ENCODE measurements around the gene MOV10L1. TPM values are rescaled to one million over a fixed set of nuclear protein-coding genes. Genes with fewer than 3 reads are reported as not detected.

The MOV10L1 gene
- total and polyA plus RNA-seq, 2 experiments from 2014 or later: 0.73 to 1.8 TPM

- DNase-seq (ENCODE audit: low spot score) (peak; percentile 38), ATAC-seq (peak; percentile 67)
- no peak overlapping the region for H3K4me3 Mint-ChIP-seq
- H3K27ac ChIP-seq (ENCODE audit: low read depth): no peak overlapping the region
- H3K9me2 ChIP-seq (ENCODE audit: insufficient read depth): no peaks in the 10 kb centered on the region
- H3K36me3 ChIP-seq (ENCODE audit: insufficient read depth): no peaks in the 10 kb centered on the region
- H3F3A ChIP-seq (replicated peaks; ENCODE audit: low read depth): no peaks in the 10 kb centered on the region
- H4K20me1 ChIP-seq (replicated peaks; ENCODE audit: insufficient read depth): no peaks in the 10 kb centered on the region
- H3K36me3 Mint-ChIP-seq (ENCODE audit: low read depth): no peaks in the 10 kb centered on the region
- H3K79me2 ChIP-seq (replicated peaks; ENCODE audit: insufficient read depth): no peaks in the 10 kb centered on the region
- no peak overlapping the region for H3K27ac Mint-ChIP-seq
- H3K27me3 Mint-ChIP-seq (ENCODE audit: insufficient read depth, low read depth, poor library complexity): peaks cover 6% of the 10 kb centered on the region
- no peaks in the 10 kb centered on the region for H3K4me1 ChIP-seq (ENCODE audit: insufficient read depth)
- TF ChIP-seq ETS1 (IDR thresholded peaks at IDR 0.05) (no peak), EZH2phosphoT487 (IDR thresholded peaks at IDR 0.05; ENCODE audit: unreplicated experiment) (no peak), CREB1 (CRISPR knock-in tag; IDR thresholded peaks at IDR 0.05; ENCODE audit: low read depth) (no peak), REST (IDR thresholded peaks at IDR 0.05; ENCODE audit: unreplicated experiment) (no peak), POLR2AphosphoS5 (IDR thresholded peaks at IDR 0.05; ENCODE audit: low read depth) (no peak), JUNB (IDR thresholded peaks at IDR 0.05; ENCODE audit: unreplicated experiment) (no peak)
- no peak overlapping the region for H3K4me3 ChIP-seq
- no peaks in the 10 kb centered on the region for H3K27me3 ChIP-seq (ENCODE audit: insufficient read depth)
- H3K9me3 Mint-ChIP-seq: no peaks in the 10 kb centered on the region
- no peak overlapping the region for H3K4me2 ChIP-seq
- no peak overlapping the region for H2AFZ ChIP-seq
- H3K4me1 Mint-ChIP-seq: no peaks in the 10 kb centered on the region
Measured at GRCh38 chr22:50102946-50103345, 13.1 kb downstream of the MOV10L1 start.

- H2AFZ ChIP-seq: no peak overlapping the region
Measured at GRCh38 chr22:50104141-50104544, 14.3 kb downstream of the MOV10L1 start.

More at GRCh38 chr22:50104141-50104544, 14.3 kb downstream of the MOV10L1 start:
- Mint-ChIP-seq H3K36me3 (ENCODE audit: low read depth) (no peaks in the 10 kb centered on the region), H3K27ac (no peak overlapping the region), H3K4me3 (no peak overlapping the region), H3K27me3 (ENCODE audit: insufficient read depth, low read depth, poor library complexity) (peaks cover 6% of the 10 kb centered on the region), H3K9me3 (no peaks in the 10 kb centered on the region), H3K4me1 (no peaks in the 10 kb centered on the region)
- Histone ChIP-seq H3K27ac (ENCODE audit: low read depth) (no peak overlapping the region), H3K79me2 (replicated peaks; ENCODE audit: insufficient read depth) (no peaks in the 10 kb centered on the region), H3K36me3 (ENCODE audit: insufficient read depth) (no peaks in the 10 kb centered on the region), H4K20me1 (replicated peaks; ENCODE audit: insufficient read depth) (no peaks in the 10 kb centered on the region), H3K4me1 (ENCODE audit: insufficient read depth) (no peaks in the 10 kb centered on the region), H3K4me2 (no peak overlapping the region), H3K27me3 (ENCODE audit: insufficient read depth) (no peaks in the 10 kb centered on the region), H3F3A (replicated peaks; ENCODE audit: low read depth) (no peaks in the 10 kb centered on the region), H3K9me2 (ENCODE audit: insufficient read depth) (no peaks in the 10 kb centered on the region), H3K4me3 (no peak overlapping the region)
- ATAC-seq (no peak), DNase-seq (ENCODE audit: low spot score) (no peak)
- TF ChIP-seq POLR2AphosphoS5 (IDR thresholded peaks at IDR 0.05; ENCODE audit: low read depth) (no peak), ZNF331 (CRISPR knock-in tag; IDR thresholded peaks at IDR 0.05; ENCODE audit: low read depth) (no peak), EZH2phosphoT487 (IDR thresholded peaks at IDR 0.05; ENCODE audit: unreplicated experiment) (no peak), CTCF (conservative IDR thresholded peaks at IDR 0.05; ENCODE audit: low read depth in 2 of 2) (no peak)

All from GM23338 (cell line).